Raji (cell line): ENCODE results near the gene ESR2.
A peak's percentile ranks its signal among the peaks of the same experiment; 100 is the strongest.

Experiments used
- POLR2A ChIP-seq: IDR thresholded peaks from 2 replicates; pipeline ENCODE4 v1.6.1; 2011; ENCODE audit warnings: low read depth, low read length, control low read depth; ENCODE audit not compliant: insufficient read depth

Gene ESR2

DNA sequence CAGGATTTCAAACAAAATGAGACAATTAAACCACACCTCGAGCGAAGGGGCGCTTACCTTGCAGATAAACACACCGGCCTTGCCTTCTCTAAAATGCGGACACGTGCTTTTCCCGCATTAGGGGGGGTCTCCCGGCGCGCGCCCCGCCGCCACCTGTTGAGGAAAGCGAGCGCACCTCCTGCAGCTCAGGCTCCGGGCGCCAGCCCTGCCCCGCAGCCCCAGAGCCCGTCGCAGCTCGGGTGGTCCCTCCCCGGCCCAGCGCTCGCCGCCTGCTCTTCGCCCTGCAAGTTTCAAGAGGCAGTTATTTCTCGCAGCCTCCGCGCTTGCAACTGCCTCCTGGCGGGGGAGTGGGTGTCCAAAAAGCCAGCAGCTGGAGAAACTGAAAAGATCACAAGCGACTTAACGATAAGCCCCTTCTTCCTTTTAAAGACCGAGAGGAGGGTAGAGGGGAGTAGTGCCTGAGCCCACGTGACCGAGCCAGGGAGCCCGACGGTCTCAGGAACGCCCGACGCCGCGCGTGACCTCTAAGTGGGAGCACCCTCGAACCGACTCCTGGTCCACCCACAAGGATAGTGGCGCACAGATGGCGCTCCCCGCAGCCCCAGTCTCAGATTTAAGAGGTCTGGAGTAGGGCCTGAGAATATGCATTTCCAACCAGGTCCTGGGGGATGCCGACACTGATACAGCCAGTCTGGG, at the start of gene ESR2:
Gene ESR2 (minus strand): TSS at position 396 of the 696 bp plus-strand sequence. CDS start 11,386 bp downstream, outside the sequence.
- TF ChIP-seq POLR2A = no peak

GRCh38 chr14:64340560-64341196, 46.5 kb upstream of the ESR2 start:
- TF ChIP-seq POLR2A = no peak

GRCh38 chr14:64338616-64339316, 44.6 kb upstream of the ESR2 start:
- peak; percentile 96 for TF ChIP-seq POLR2A

DNA sequence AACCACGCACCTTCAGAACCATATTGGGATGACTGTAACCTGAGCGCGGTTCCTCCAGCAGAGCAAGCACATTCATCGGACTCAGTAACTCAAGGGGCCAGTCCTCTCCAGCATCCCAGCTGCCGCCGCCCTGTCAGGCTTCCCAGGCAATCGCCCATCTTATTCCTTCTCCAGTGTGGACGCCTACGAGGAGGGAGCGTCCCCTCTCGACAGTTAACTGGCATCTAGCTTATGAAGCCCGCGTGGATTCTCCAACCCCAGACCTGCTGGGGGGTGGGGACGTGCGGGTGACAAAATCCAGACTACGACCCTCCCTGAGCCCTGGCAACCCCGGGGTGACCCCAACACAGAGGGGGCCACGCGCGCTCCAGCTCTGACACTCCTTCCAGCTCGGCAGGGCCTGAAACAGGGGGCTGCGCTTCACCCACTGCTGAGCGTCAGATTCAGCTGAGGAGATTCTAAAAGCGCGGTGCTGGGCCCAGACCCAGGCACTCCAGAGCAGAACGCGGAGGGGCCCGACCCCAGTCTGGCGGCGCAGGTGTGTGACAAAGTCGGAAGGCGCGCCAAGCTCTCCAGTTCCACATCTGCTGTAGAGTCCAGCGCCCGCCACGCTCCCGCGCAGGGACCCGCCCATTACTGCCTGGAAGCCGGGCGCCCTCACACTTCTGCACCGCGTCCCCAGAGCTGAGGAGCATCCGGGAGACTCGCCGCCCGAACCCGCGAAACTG, 43.9 kb upstream of the ESR2 start:
- TF ChIP-seq POLR2A = no peak; the same call in 1 of the 2 replicates

DNA sequence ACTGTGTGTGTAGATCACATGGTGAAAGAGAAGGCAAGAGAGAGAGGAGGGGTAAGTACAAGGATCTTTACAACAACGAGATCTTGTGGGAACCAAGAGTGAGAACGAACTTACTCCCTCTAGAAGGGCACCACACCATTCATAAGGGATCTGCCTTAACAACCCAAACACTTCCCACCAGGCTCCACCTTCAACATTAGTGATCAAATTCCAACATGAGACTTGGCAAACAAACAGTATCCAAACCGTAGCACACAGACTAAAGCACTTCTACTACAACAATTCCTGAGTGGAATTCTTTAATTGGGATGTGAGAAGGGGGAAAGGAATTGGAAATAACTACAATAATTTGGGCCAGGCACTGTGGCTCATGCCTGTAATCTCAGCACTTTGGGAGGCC, 35.0 kb upstream of the ESR2 start:
- no peak for TF ChIP-seq POLR2A

DNA sequence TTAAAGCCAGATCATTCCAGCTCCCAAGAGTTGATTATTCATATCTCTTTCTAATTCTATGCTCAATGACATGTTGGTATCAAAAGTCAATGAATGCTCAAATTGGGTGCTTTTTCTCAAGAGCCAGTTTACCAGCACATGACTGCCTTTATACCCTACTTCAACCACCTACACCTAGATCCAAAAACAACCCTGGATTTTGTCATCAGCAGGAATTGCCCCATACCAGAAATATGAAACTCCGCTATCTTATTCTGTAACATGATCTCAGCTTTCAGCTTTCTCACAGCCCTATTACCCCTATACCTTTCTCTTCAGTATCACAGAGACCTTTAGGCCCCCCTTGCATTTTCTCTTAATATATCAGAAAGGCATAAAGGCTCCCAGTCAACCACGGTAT, 32.3 kb upstream of the ESR2 start:
- no peak for TF ChIP-seq POLR2A

DNA sequence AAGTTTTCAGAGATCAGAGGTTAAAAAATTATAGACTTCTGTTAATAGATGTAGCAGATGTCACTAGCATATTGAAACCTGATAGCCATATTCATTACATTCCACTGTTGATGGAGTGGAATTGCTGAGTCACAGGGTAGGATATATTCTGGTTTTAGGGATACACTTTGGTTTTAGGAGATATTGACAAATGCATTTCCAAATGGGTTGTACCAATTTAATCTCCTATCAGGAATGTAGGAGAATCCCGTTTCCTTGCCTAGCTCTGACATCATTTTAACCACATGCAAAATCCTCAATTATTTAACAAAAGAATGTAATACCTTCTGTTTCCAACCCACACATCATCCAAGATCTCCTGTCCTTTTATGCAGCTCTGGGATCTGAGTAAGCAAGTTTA, 30.7 kb upstream of the ESR2 start:
- no peak for TF ChIP-seq POLR2A

DNA sequence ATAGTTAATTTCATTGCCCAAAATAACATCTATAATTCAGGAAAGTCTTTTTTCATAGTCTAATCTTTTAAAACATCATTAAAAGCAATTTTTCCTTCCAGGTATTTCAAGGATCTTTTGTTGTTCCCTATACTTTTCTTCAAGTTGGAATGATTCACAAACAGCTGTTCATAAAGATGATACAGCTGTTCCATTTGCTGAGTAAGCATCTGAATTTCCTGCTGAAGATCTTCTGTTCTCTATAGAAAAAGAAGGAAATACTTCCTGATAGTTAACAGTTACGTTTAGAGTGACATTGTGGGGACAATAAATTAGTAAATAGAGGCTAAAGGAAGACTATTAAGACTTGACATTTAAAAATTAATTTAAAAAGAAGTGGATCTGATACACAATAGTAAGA, 30.3 kb upstream of the ESR2 start:
- no peak for TF ChIP-seq POLR2A

DNA sequence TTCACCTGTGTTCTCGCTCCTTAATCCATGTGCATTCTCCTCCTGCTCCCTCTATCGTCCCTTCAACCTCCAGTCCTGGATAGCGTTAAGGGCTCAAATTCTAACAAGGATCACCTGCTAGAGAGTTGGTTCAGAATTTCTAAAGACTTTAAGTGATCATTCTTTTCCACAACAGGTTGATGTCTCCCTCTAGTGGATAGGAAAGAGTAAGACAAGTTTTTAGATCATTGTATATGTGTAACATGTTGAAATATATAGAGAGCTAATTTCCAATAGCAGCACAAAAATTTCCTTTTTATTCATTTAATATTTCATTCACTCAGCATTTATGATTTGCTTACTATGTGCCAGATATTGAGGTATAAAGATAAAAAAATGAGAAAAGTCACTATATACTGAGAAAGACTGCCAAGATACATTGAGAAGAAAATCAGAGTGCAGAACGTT, 9.3 kb upstream of the ESR2 start:
- TF ChIP-seq POLR2A = no peak

- TF ChIP-seq POLR2A = no peak
Measured at GRCh38 chr14:64298773-64299172, 4.6 kb upstream of the ESR2 start.

DNA sequence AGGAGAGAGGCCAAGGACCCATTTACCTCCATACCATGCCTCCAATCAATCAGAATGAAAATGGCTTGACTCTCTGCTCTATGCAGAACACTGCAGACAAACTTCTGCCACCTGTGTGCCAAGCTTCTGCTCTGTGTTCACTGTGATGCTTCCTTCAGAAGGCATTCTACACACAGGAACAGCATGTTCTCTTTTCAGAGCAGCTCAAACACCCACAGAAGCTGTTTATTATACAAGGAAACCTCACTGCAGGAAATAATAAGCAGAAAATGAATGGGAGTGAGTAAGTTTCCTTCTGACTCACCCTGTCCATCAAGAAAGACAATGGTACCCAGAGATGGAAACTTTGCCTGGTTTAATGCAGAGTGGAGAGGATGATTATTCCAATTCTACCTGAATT, 2.4 kb upstream of the ESR2 start:
- no peak for TF ChIP-seq POLR2A

DNA sequence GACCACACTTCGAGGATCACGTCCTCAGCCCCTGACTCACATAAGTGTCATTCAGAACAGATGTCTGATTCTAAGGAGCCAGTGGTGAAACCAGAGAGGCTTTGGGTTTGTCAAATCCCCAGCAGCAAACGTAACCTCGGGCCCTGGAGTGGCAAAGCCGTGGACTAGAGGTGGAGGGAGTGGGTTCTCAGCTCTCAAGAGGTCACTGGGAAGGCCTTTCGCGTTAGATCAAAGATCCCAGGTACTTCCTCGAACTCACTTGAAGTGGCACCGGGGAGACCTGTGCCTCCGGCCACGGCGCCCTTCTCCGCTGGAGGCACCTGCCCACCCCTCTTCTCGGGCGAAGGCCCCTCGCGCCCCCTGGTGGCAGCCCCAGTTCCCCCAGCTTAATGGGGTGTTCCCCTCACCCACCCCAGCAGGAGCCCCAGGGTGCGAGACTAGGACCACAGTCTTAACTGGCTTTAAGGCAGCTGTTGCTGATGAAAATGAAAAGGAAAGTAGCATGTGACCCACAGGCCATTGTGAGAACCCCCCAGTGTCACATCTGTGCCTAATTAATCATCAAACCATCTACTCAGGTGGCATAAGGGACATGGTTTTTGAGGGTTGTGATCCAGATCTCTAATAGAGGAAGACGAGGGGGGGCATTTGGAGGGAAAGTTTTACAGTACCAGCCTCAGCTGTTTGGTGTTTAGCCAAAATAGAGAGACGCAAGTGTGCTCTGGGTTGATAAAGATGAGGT, 672 bp upstream of the ESR2 start:
- TF ChIP-seq POLR2A = no peak

- no peak for TF ChIP-seq POLR2A
Measured at GRCh38 chr14:64292197-64292596, 2.0 kb downstream of the ESR2 start.

- no peak for TF ChIP-seq POLR2A
Measured at GRCh38 chr14:64289571-64289970, 4.6 kb downstream of the ESR2 start.

GRCh38 chr14:64281805-64282204, 12.4 kb downstream of the ESR2 start:
- no peak for TF ChIP-seq POLR2A
